HCT116 (cell line): ENCODE results near the gene IPO13. TPM values are rescaled to one million over a fixed set of nuclear protein-coding genes. Genes with fewer than 3 reads are reported as not detected.

Source experiments
- ATAC-seq: fragments of 200-7000 bp; cut with Tn5 transposase; 2 replicates; pipeline ENCODE4 v1.9.1; 2020; ENCODE audit warnings: mild to moderate bottlenecking, moderate library complexity
- BruUV-seq: library from RNA; stranded (reverse); fragments of 400-500 nt; replicated peaks from 2 replicates; lab custom pipeline; 2021; lab: Mats Ljungman, UMichigan
- CTCF ChIA-PET: fragments of 300-600 bp; sonication (Branson Sonifier 250); formaldehyde crosslinking; loops from one replicate; lab custom pipeline; 2021; ENCODE audit warnings: antibody characterized with exemption; lab: Charles Lee
- POLR2A ChIA-PET: fragments of 300-600, 350-600 bp; sonication (Branson Sonifier 250); formaldehyde crosslinking; loops from one replicate; lab custom pipeline; 2021; ENCODE audit warnings: antibody characterized with exemption; lab: Charles Lee
- RAD21 ChIA-PET, 2 experiments: fragments of 300-600 bp; sonication (Branson Sonifier 250); formaldehyde crosslinking; loops; one replicate each; lab custom pipeline; 2023; ENCODE audit warnings: low total read pairs in 2 of 2; ENCODE audit not compliant: uncharacterized antibody in 2 of 2, unreplicated experiment in 2 of 2, low non-redundant PET in 1 of 2; lab: Charles Lee
- DNase-seq: peaks from one replicate; pipeline ENCODE4 v3.0.0-alpha.2; 2010; ENCODE audit warnings: low read depth, low spot score
- H2AFZ ChIP-seq: fragments of 200-600 bp; shearing (Covaris generic), sonication (generic); 2 replicates; pipeline ENCODE4 v1.6.1; 2017; ENCODE audit warnings: low read depth, mixed run types, mixed read lengths, antibody characterized with exemption, low read length; ENCODE audit not compliant: poor library complexity, severe bottlenecking
- H3K27ac ChIP-seq: 2 replicates; pipeline ENCODE4 v1.5.1; 2012; ENCODE audit warnings: low read depth, low read length
- H3K27me3 ChIP-seq: fragments of 200-600 bp; sonication (generic); 2 replicates; pipeline ENCODE4 v1.6.1; 2016; ENCODE audit warnings: mixed run types, low read length, mixed read lengths; ENCODE audit not compliant: insufficient read depth
- H3K36me3 ChIP-seq, 2 experiments: fragments of 200-500 bp in 1 of 2; fragments of 200-600 bp in 1 of 2; sonication (Bioruptor generic) in 1 of 2; sonication (generic) in 1 of 2; 2 replicates each; pipeline versions ENCODE4 v1.5.1 to v1.6.1; 2014 to 2016; ENCODE audit warnings: low read length in 2 of 2, inconsistent platforms in 1 of 2, mixed read lengths in 1 of 2, mixed run types in 1 of 2; ENCODE audit not compliant: insufficient read depth in 2 of 2, control insufficient read depth in 1 of 2
- H3K4me1 ChIP-seq, 2 experiments: fragments of 200-600 bp in 1 of 2; sonication (generic) in 1 of 2; 2 replicates each; pipeline versions ENCODE4 v1.5.1 to v1.6.1; 2012 to 2017; ENCODE audit warnings: low read length in 2 of 2, inconsistent platforms in 1 of 2, mild to moderate bottlenecking in 1 of 2, mixed read lengths in 1 of 2, mixed run types in 1 of 2, moderate library complexity in 1 of 2; ENCODE audit not compliant: insufficient read depth in 2 of 2, control insufficient read depth in 1 of 2
- H3K4me2 ChIP-seq: fragments of 200-600 bp; sonication (generic); 2 replicates; pipeline ENCODE4 v1.6.1; 2017; ENCODE audit warnings: mixed run types, low read length, mixed read lengths
- H3K4me3 ChIP-seq, 2 experiments: fragments of 200-600 bp in 1 of 2; sonication (generic) in 1 of 2; replicated peaks in 1 of 2; 2 replicates each; pipeline ENCODE4 v1.5.1; 2011 to 2016; ENCODE audit warnings: low read length in 2 of 2, control low read depth in 1 of 2, low read depth in 1 of 2, mild to moderate bottlenecking in 1 of 2, mixed read lengths in 1 of 2, mixed run types in 1 of 2
- H3K79me2 ChIP-seq: fragments of 200-600 bp; sonication (generic); 2 replicates; pipeline ENCODE4 v1.6.1; 2017; ENCODE audit warnings: mild to moderate bottlenecking, mixed run types, low read length, moderate library complexity, mixed read lengths; ENCODE audit not compliant: insufficient read depth
- H3K9ac ChIP-seq: fragments of 200-600 bp; sonication (generic); 2 replicates; pipeline ENCODE4 v1.6.1; 2016; ENCODE audit warnings: low read length, mixed read lengths
- H3K9me2 ChIP-seq: fragments of 200-600 bp; sonication (generic), shearing (Covaris generic); 2 replicates; pipeline ENCODE4 v1.6.1; 2017; ENCODE audit warnings: mixed run types, mild to moderate bottlenecking, moderate library complexity; ENCODE audit not compliant: insufficient read depth
- H3K9me3 ChIP-seq, 2 experiments: fragments of 200-500 bp in 1 of 2; fragments of 200-600 bp in 1 of 2; sonication (Bioruptor generic) in 1 of 2; sonication (generic) in 1 of 2; 2 replicates each; pipeline ENCODE4 v1.6.1; 2014 to 2017; ENCODE audit warnings: low read length in 2 of 2, mixed read lengths in 2 of 2, inconsistent platforms in 1 of 2, low read depth in 1 of 2, mild to moderate bottlenecking in 1 of 2, mixed run types in 1 of 2, moderate library complexity in 1 of 2; ENCODE audit not compliant: control insufficient read depth in 1 of 2, insufficient read depth in 1 of 2
- H4K20me1 ChIP-seq: fragments of 200-600 bp; sonication (generic), shearing (Covaris generic); 2 replicates; pipeline ENCODE4 v1.6.1; 2017; ENCODE audit warnings: mixed run types, mild to moderate bottlenecking, moderate library complexity; ENCODE audit not compliant: insufficient read depth
- CBX3 ChIP-seq: IDR thresholded peaks from 2 replicates; pipeline ENCODE4 v1.6.1; 2012; ENCODE audit warnings: low read depth
- CEBPB ChIP-seq: IDR thresholded peaks from 2 replicates; pipeline ENCODE4 v1.6.1; 2012; ENCODE audit warnings: low read depth
- ELF1 ChIP-seq: IDR thresholded peaks from 2 replicates; pipeline ENCODE4 v1.6.1; 2012; ENCODE audit warnings: low read depth, borderline replicate concordance
- EZH2 ChIP-seq: fragments of 200-600 bp; sonication (generic); IDR thresholded peaks from 2 replicates; pipeline ENCODE4 v1.6.1; 2017; ENCODE audit warnings: antibody characterized with exemption, mixed run types
- FOSL1 ChIP-seq: IDR thresholded peaks from 2 replicates; pipeline ENCODE4 v1.6.1; 2012; ENCODE audit warnings: low read depth
- JUND ChIP-seq: IDR thresholded peaks from 2 replicates; pipeline ENCODE4 v1.6.1; 2012
- POLR2A ChIP-seq: IDR thresholded peaks from 2 replicates; pipeline ENCODE4 v1.7.0; 2011; ENCODE audit warnings: borderline replicate concordance; ENCODE audit not compliant: insufficient read depth, insufficient read length; ENCODE audit errors: extremely low read depth
- POLR2AphosphoS5 ChIP-seq: IDR thresholded peaks from 2 replicates; pipeline ENCODE4 v1.6.1; 2011; ENCODE audit warnings: mild to moderate bottlenecking, low read depth, low read length, moderate library complexity
- RAD21 ChIP-seq: IDR thresholded peaks from 2 replicates; pipeline ENCODE4 v1.6.1; 2012; ENCODE audit warnings: low read depth, mild to moderate bottlenecking
- SIN3A ChIP-seq: IDR thresholded peaks from 2 replicates; pipeline ENCODE4 v1.6.1; 2012; ENCODE audit warnings: low read depth
- SP1 ChIP-seq: IDR thresholded peaks from 2 replicates; pipeline ENCODE4 v1.6.1; 2012; ENCODE audit warnings: low read depth
- TCF7L2 ChIP-seq: IDR thresholded peaks from 2 replicates; pipeline ENCODE4 v1.7.0; 2011; ENCODE audit warnings: borderline replicate concordance, inconsistent platforms; ENCODE audit not compliant: insufficient read depth, insufficient read length; ENCODE audit errors: extremely low read depth
- YY1 ChIP-seq: IDR thresholded peaks from 2 replicates; pipeline ENCODE4 v1.6.1; 2011; ENCODE audit warnings: low read length, low read depth, moderate library complexity, mild to moderate bottlenecking; ENCODE audit not compliant: insufficient replicate concordance; ENCODE audit errors: extremely low read depth
- ZFX ChIP-seq: fragments of 450-650 bp; IDR thresholded peaks from 2 replicates; pipeline ENCODE4 v1.6.1; 2017
- ZNF274 ChIP-seq: fragments of 200-500 bp; sonication (Bioruptor generic); IDR thresholded peaks from 2 replicates; pipeline ENCODE4 v1.6.1; 2014; ENCODE audit warnings: mild to moderate bottlenecking, low read depth, low read length, inconsistent platforms
- intact Hi-C: fragments of 100-400 bp; cut with micrococcal nuclease; formaldehyde crosslinking; loops from 2 replicates; pipeline ENCODE4 v1.10.0; 2022
- total RNA-seq: library from RNA; stranded (reverse); gene quantifications from one replicate; pipeline ENCODE4 v1.2.1, GENCODE V29; 2021; ENCODE audit not compliant: unreplicated experiment
- TF ChIP-seq, protein P1 (sequence below): IDR thresholded peaks from 2 replicates; pipeline ENCODE4 v1.6.1; 2012; ENCODE audit warnings: low read depth
- TF ChIP-seq, protein P2 (sequence below), 3 experiments: fragments of 200-600 bp in 1 of 3; sonication (generic) in 1 of 3; IDR thresholded peaks in 2 of 3; conservative IDR thresholded peaks in 1 of 3; 2 replicates each; pipeline ENCODE4 v1.5.1; 2012 to 2017; ENCODE audit warnings: low read depth in 2 of 3, low read length in 2 of 3, antibody characterized with exemption in 1 of 3, borderline replicate concordance in 1 of 3, control low read depth in 1 of 3, mild to moderate bottlenecking in 1 of 3, mixed read lengths in 1 of 3, mixed run types in 1 of 3, moderate library complexity in 1 of 3; ENCODE audit not compliant: insufficient read depth in 1 of 3
- TF ChIP-seq, protein P3 (sequence below): IDR thresholded peaks from 2 replicates; pipeline ENCODE4 v1.6.1; 2012
- TF ChIP-seq, protein P4 (sequence below): IDR thresholded peaks from 2 replicates; pipeline ENCODE4 v1.6.1; 2011; ENCODE audit warnings: mild to moderate bottlenecking, low read length, moderate library complexity; ENCODE audit not compliant: insufficient replicate concordance; ENCODE audit errors: extremely low read depth
- TF ChIP-seq, protein P5 (sequence below): IDR thresholded peaks from 2 replicates; pipeline ENCODE4 v1.6.1; 2012

The IPO13 gene
- total RNA-seq, 1 experiment from 2014 or later = 18.7 TPM

DNA sequence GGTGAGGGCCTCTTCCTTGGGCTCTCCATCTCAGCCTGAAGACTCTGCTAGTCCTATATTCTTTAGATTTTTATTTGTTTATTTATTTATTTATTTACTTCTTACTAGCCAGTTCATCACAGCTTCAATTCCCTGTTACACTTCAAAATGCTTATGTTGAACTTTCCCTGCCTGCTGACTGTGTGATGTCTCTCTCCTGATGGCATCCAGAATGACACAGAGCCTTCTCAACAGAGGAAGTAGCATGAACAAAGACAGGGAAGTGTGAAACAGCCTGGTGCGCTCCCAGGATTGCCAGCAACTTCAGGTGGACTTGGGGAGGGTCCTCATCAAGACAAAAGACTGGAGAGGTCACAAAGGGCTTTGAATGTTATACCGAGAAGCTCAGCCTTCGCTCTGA lies 4.3 kb upstream of the IPO13 start:
- TF ChIP-seq CEBPB = no peak
- TF ChIP-seq RAD21 = no peak
- TF ChIP-seq ZFX = no peak
- TF ChIP-seq, protein P1, sequence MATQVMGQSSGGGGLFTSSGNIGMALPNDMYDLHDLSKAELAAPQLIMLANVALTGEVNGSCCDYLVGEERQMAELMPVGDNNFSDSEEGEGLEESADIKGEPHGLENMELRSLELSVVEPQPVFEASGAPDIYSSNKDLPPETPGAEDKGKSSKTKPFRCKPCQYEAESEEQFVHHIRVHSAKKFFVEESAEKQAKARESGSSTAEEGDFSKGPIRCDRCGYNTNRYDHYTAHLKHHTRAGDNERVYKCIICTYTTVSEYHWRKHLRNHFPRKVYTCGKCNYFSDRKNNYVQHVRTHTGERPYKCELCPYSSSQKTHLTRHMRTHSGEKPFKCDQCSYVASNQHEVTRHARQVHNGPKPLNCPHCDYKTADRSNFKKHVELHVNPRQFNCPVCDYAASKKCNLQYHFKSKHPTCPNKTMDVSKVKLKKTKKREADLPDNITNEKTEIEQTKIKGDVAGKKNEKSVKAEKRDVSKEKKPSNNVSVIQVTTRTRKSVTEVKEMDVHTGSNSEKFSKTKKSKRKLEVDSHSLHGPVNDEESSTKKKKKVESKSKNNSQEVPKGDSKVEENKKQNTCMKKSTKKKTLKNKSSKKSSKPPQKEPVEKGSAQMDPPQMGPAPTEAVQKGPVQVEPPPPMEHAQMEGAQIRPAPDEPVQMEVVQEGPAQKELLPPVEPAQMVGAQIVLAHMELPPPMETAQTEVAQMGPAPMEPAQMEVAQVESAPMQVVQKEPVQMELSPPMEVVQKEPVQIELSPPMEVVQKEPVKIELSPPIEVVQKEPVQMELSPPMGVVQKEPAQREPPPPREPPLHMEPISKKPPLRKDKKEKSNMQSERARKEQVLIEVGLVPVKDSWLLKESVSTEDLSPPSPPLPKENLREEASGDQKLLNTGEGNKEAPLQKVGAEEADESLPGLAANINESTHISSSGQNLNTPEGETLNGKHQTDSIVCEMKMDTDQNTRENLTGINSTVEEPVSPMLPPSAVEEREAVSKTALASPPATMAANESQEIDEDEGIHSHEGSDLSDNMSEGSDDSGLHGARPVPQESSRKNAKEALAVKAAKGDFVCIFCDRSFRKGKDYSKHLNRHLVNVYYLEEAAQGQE = no peak
- TF ChIP-seq POLR2AphosphoS5 = no peak
- TF ChIP-seq FOSL1 = no peak
- no peak for TF ChIP-seq JUND
- TF ChIP-seq, protein P2, sequence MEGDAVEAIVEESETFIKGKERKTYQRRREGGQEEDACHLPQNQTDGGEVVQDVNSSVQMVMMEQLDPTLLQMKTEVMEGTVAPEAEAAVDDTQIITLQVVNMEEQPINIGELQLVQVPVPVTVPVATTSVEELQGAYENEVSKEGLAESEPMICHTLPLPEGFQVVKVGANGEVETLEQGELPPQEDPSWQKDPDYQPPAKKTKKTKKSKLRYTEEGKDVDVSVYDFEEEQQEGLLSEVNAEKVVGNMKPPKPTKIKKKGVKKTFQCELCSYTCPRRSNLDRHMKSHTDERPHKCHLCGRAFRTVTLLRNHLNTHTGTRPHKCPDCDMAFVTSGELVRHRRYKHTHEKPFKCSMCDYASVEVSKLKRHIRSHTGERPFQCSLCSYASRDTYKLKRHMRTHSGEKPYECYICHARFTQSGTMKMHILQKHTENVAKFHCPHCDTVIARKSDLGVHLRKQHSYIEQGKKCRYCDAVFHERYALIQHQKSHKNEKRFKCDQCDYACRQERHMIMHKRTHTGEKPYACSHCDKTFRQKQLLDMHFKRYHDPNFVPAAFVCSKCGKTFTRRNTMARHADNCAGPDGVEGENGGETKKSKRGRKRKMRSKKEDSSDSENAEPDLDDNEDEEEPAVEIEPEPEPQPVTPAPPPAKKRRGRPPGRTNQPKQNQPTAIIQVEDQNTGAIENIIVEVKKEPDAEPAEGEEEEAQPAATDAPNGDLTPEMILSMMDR (IDR thresholded peaks at IDR 0.05 in 2 of 3, conservative IDR thresholded peaks at IDR 0.05 in 1 of 3; ENCODE audit: borderline replicate concordance in 1 of 3, insufficient read depth in 1 of 3, low read depth in 2 of 3, low read length in 2 of 3) = no peak
- no peak for TF ChIP-seq TCF7L2
- TF ChIP-seq ZNF274 = no peak
- TF ChIP-seq, protein P3, sequence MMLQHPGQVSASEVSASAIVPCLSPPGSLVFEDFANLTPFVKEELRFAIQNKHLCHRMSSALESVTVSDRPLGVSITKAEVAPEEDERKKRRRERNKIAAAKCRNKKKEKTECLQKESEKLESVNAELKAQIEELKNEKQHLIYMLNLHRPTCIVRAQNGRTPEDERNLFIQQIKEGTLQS = no peak
- no peak for TF ChIP-seq SIN3A
- TF ChIP-seq, protein P4, sequence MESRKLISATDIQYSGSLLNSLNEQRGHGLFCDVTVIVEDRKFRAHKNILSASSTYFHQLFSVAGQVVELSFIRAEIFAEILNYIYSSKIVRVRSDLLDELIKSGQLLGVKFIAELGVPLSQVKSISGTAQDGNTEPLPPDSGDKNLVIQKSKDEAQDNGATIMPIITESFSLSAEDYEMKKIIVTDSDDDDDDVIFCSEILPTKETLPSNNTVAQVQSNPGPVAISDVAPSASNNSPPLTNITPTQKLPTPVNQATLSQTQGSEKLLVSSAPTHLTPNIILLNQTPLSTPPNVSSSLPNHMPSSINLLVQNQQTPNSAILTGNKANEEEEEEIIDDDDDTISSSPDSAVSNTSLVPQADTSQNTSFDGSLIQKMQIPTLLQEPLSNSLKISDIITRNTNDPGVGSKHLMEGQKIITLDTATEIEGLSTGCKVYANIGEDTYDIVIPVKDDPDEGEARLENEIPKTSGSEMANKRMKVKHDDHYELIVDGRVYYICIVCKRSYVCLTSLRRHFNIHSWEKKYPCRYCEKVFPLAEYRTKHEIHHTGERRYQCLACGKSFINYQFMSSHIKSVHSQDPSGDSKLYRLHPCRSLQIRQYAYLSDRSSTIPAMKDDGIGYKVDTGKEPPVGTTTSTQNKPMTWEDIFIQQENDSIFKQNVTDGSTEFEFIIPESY = no peak
- no peak for TF ChIP-seq YY1
- TF ChIP-seq CBX3 = no peak
- TF ChIP-seq EZH2 = no peak
- TF ChIP-seq SP1 = no peak
- TF ChIP-seq ELF1 = no peak
- TF ChIP-seq, protein P5, sequence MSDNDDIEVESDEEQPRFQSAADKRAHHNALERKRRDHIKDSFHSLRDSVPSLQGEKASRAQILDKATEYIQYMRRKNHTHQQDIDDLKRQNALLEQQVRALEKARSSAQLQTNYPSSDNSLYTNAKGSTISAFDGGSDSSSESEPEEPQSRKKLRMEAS = no peak
- TF ChIP-seq POLR2A = no peak
- ATAC-seq = no peak
- ChIA-PET POLR2A (no interaction called here), RAD21 (no interaction called here), CTCF (interaction anchor here (1.9 to 9.8 kb wide), 2 partner anchors 9 to 179 kb away, joined by 9 to 130 read pairs; partner anchors contain the start of gene ARTN)
- H3K9me3 ChIP-seq = no peaks in the 10 kb centered on the region
- no peaks in the 10 kb centered on the region for H3K9me2 ChIP-seq
- H3K36me3 ChIP-seq = 0 out of 4 replicates have a peak, but pooled peaks cover 0 to 3% of the 10 kb centered on the region in 2 experiments
- H4K20me1 ChIP-seq = no peaks in the 10 kb centered on the region
- H3K4me2 ChIP-seq = no peak overlapping the region
- intact Hi-C loops = no loop called here
- no peak overlapping the region for H2AFZ ChIP-seq
- no peak for DNase-seq
- peaks cover 4 to 18% of the 10 kb centered on the region in 2 experiments; a peak in 3 of 4 replicates for H3K4me1 ChIP-seq
- H3K27me3 ChIP-seq = no peaks in the 10 kb centered on the region
- no peak overlapping the region for H3K27ac ChIP-seq
- H3K79me2 ChIP-seq = peaks cover 4% of the 10 kb centered on the region
- BruUV-seq = no TSS peak
- H3K4me3 ChIP-seq = no peak overlapping the region
- H3K9ac ChIP-seq = no peak overlapping the region
